ENCODE data around the gene TOX3.

TOX3 gene

GRCh38 chr16:52489894-52490293, 57.0 kb downstream of the TOX3 start:
- DNase-seq: no peak

- DNase-seq: no peak
Measured at GRCh38 chr16:52488837-52489289, 58.1 kb downstream of the TOX3 start.

- DNase-seq: no peak
Measured at GRCh38 chr16:52487849-52488457, 59.0 kb downstream of the TOX3 start.

GRCh38 chr16:52480237-52480636, 66.7 kb downstream of the TOX3 start:
- DNase-seq: no peak

- no peak for DNase-seq
Measured at GRCh38 chr16:52476111-52476510, 70.8 kb downstream of the TOX3 start.

- no peak for DNase-seq
Measured at GRCh38 chr16:52474679-52475078, 72.3 kb downstream of the TOX3 start.

GRCh38 chr16:52473096-52473495, 73.8 kb downstream of the TOX3 start:
- DNase-seq: no peak

- no peak for DNase-seq
Measured at GRCh38 chr16:52471650-52472370, 75.1 kb downstream of the TOX3 start.

- no peak for DNase-seq
Measured at GRCh38 chr16:52470585-52470984, 76.4 kb downstream of the TOX3 start.

- peak; percentile 1 for DNase-seq
Measured at GRCh38 chr16:52469775-52470174, 77.2 kb downstream of the TOX3 start.

GRCh38 chr16:52469091-52469490, 77.9 kb downstream of the TOX3 start:
- DNase-seq: no peak

GRCh38 chr16:52467753-52468152, 79.2 kb downstream of the TOX3 start:
- no peak for DNase-seq

GRCh38 chr16:52466994-52467393, 79.9 kb downstream of the TOX3 start:
- DNase-seq: no peak

- no peak for DNase-seq
Measured at GRCh38 chr16:52465711-52466267, 81.2 kb downstream of the TOX3 start.

- DNase-seq: no peak
Measured at GRCh38 chr16:52463904-52464303, 83.0 kb downstream of the TOX3 start.

GRCh38 chr16:52462816-52463215, 84.1 kb downstream of the TOX3 start:
- no peak for DNase-seq

- DNase-seq: no peak
Measured at GRCh38 chr16:52460639-52461178, 86.2 kb downstream of the TOX3 start.

GRCh38 chr16:52456368-52456767, 90.6 kb downstream of the TOX3 start:
- no peak for DNase-seq

- DNase-seq: no peak
Measured at GRCh38 chr16:52455549-52456277, 91.2 kb downstream of the TOX3 start.

- DNase-seq: no peak
Measured at GRCh38 chr16:52453644-52454043, 93.3 kb downstream of the TOX3 start.

GRCh38 chr16:52451971-52452421, 94.9 kb downstream of the TOX3 start:
- no peak for DNase-seq

GRCh38 chr16:52450916-52451315, 96.0 kb downstream of the TOX3 start:
- DNase-seq: no peak

- DNase-seq: no peak
Measured at GRCh38 chr16:52450241-52450640, 96.7 kb downstream of the TOX3 start.
